Peyer's patch (tissue), 4 donors: ENCODE results near the gene KCMF1.

Experiments
- POLR2A ChIP-seq, 2 donors: fragments of 450-650 bp; IDR thresholded peaks; one replicate each; pipeline ENCODE4 v1.5.1; 2017; ENCODE audit warnings: antibody characterized with exemption in 2 of 2, mild to moderate bottlenecking in 2 of 2, moderate library complexity in 2 of 2
- TF ChIP-seq, protein P1 (sequence below), 6 experiments: fragments of 450-650 bp in 4 of 6; fragments of 200-600 bp in 2 of 6; sonication (generic) in 1 of 6; IDR thresholded peaks; one replicate each; pipeline ENCODE4 v1.5.1; 2017 to 2019; ENCODE audit warnings: antibody characterized with exemption in 6 of 6, mild to moderate bottlenecking in 3 of 6, moderate library complexity in 1 of 6

DNA sequence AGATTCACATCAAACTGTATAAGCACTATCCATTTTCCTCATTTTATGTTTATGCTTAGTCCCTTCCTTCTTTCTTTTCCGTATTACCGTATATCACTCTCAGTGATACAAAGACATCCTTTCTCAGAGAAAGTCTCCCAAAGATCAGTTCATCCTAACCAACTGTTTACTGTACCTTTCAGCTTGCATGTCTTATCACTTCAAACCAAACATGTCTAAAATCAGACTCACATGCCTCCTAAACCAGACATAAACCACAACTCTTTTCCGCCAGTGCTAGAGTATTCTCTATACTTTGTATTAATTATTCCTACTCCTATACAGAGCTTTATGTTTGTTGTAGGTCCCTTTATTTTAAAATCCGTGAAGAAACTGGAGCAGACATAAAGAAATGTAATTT lies 41.5 kb downstream of the KCMF1 start:
- TF ChIP-seq, protein P1, sequence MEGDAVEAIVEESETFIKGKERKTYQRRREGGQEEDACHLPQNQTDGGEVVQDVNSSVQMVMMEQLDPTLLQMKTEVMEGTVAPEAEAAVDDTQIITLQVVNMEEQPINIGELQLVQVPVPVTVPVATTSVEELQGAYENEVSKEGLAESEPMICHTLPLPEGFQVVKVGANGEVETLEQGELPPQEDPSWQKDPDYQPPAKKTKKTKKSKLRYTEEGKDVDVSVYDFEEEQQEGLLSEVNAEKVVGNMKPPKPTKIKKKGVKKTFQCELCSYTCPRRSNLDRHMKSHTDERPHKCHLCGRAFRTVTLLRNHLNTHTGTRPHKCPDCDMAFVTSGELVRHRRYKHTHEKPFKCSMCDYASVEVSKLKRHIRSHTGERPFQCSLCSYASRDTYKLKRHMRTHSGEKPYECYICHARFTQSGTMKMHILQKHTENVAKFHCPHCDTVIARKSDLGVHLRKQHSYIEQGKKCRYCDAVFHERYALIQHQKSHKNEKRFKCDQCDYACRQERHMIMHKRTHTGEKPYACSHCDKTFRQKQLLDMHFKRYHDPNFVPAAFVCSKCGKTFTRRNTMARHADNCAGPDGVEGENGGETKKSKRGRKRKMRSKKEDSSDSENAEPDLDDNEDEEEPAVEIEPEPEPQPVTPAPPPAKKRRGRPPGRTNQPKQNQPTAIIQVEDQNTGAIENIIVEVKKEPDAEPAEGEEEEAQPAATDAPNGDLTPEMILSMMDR (IDR thresholded peaks at IDR 0.05), result no peak
- no peak for TF ChIP-seq POLR2A (IDR thresholded peaks at IDR 0.05)
